Fibroblast of villous mesenchyme (primary cell): Measurements from ENCODE around the gene HS2ST1. TPM values are rescaled to one million over a fixed set of nuclear protein-coding genes. Genes with fewer than 3 reads are reported as not detected.

Experiments
- DNase-seq: peaks from one replicate; pipeline ENCODE4 v3.0.0-alpha.2; 2010; ENCODE audit warnings: low read depth
- H3K4me3 ChIP-seq: 2 replicates; pipeline ENCODE4 v1.5.1; 2011; ENCODE audit warnings: low read depth, mild to moderate bottlenecking, low read length
- total RNA-seq: library from RNA; depleted of rRNA; stranded (reverse); fragments of >200 nt; gene quantifications from 2 replicates; pipeline ENCODE4 v1.2.3, GENCODE V29; 2012
- TF ChIP-seq, protein P1 (sequence below): IDR thresholded peaks from 2 replicates; pipeline ENCODE4 v1.5.1; 2012; ENCODE audit warnings: low read depth, mild to moderate bottlenecking, low read length; ENCODE audit not compliant: insufficient read depth

HS2ST1 gene
- total RNA-seq, 1 donor, result 18.6 TPM

DNA sequence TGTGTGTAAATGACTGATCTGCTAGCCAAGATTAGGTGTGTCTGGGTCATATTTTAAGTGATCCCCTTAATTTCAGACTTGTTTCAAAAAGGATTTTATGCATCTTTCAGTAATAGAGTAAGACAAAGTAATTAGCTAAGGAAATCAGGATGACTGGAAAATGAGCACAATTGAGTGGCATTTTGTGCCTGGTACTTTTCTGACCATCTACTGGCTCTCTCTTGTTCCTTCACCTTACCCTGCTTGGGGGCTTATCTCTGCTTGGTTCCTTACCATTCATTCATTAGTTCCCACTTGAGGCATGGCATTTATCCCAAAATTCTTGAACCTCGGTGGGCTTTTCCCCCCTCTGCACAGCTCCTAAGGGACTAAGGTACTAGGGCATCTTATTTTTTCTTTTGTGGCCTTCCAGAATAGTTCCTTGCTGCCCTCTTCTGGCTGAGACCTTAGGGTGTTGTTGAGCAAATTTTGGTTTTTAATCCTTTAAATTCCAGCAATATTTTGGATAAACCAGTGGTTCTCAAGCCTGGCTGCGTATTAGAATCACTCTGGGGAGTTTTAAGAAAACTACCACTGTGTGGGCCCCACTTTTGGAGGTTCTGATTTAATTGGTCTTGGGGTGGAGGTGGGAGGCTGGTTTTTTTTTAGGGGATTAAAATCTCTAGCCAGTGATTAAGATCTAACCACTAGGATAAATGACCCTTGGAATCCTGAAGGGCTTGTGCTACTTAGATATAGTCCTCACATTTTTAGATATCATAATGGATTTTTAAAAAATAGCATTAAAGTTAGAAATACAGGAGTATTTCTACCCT, 50.8 kb downstream of the HS2ST1 start:
- TF ChIP-seq, protein P1, sequence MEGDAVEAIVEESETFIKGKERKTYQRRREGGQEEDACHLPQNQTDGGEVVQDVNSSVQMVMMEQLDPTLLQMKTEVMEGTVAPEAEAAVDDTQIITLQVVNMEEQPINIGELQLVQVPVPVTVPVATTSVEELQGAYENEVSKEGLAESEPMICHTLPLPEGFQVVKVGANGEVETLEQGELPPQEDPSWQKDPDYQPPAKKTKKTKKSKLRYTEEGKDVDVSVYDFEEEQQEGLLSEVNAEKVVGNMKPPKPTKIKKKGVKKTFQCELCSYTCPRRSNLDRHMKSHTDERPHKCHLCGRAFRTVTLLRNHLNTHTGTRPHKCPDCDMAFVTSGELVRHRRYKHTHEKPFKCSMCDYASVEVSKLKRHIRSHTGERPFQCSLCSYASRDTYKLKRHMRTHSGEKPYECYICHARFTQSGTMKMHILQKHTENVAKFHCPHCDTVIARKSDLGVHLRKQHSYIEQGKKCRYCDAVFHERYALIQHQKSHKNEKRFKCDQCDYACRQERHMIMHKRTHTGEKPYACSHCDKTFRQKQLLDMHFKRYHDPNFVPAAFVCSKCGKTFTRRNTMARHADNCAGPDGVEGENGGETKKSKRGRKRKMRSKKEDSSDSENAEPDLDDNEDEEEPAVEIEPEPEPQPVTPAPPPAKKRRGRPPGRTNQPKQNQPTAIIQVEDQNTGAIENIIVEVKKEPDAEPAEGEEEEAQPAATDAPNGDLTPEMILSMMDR, result peak; percentile 78
- DNase-seq, result peak; percentile 57
- no peak overlapping the region for H3K4me3 ChIP-seq

DNA sequence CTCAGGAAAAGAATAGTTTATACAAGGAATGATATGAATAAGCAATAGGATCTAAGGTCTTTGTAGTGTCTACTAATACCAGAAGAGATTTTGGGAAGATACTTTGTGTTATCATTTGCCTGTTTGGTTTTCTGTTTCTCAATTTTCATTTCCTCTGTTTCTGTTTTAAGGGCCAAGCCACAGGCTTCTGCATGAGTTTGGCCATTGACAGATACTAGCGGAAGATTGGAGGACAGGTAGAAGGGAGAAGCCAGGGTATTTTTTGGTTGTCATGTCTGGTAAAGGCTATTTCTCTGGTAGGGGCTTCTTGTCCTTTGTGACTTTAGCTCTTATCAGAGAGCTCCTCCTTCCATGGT, 51.4 kb downstream of the HS2ST1 start:
- H3K4me3 ChIP-seq, result no peak overlapping the region
- DNase-seq, result no peak
- TF ChIP-seq, protein P1, result no peak

DNA sequence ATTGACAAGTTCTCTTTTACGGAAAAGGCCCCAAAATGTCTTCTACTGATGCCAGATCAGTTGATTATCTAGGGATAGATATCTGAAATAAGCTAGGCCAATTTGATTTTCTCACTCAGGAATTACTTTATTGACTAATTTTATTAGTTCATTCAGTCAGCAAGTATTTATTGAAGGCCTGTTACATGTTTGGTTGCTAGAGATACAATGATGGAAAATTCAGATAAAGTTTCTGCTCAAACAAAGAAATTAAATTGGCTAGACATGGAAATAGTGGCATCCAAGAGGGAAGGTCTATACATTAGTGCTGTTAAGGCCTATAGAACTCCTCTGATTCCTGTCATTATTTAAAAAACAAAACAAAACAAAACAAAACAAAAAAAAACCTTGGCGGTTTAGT, 56.5 kb downstream of the HS2ST1 start:
- H3K4me3 ChIP-seq, result no peak overlapping the region
- no peak for DNase-seq
- TF ChIP-seq, protein P1, result no peak

DNA sequence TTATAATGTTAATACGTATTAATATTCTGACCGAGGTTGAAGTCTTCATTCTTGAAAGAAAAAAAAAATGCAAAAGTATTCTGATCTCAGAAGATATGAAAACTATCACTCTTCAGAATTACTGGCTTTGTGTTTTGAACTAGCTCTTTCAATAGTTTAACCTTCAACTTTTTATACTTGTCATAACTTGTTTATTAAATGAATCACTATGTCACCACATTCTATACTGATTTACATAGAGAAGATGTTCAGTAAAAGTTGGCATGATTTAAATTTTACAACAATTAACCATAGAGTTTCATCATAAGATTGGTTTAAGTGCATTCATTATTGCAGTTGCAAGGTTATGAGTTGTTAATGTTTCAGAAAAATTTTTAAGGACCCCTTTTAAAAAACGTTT, 57.3 kb downstream of the HS2ST1 start:
- no peak for DNase-seq
- no peak overlapping the region for H3K4me3 ChIP-seq
- TF ChIP-seq, protein P1, result no peak

DNA sequence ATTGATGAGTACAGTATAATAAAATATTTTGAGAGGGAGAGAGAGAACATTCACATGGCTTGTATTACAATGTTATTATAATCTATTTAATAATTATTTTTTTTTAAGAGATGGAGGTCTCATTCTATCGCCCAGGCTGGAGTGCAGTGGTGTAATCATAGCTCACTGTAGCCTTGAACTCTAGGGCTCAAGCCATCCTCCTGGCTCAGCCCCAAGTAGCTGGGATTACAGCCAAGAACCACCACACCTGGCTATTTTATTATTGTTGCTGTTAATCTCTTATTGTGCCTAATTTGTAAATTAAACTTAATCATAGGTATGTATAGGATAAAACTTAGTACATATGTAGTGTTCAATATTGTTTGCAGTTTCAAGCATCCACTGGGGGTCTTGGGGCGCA, 57.8 kb downstream of the HS2ST1 start:
- DNase-seq, result no peak
- no peak overlapping the region for H3K4me3 ChIP-seq
- TF ChIP-seq, protein P1, result no peak

DNA sequence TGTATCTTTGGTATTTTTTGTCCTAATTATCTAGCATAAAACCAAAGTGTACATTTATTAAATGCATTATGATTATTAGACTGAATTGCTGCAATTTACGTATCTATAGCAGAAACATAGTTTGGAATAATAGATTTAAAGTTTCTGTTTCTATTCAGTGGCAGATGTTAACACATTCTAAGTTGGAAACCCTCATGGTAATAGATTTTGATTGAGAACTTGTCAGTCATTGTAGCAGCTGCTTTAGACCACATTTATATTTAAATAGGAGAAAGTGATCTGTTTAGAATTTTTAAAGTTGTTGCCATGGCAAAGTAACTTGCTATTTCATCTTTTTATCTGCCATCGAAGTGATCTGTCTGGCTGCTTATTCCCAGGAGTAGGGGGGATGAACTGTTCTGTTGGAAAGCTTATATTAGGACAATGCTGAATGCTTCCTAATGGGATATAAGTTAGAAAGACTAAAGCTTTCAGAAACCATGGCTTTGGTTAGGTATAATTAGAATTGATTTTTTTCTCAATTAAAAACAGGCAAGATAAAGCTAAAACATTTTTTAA, 61.6 kb downstream of the HS2ST1 start:
- H3K4me3 ChIP-seq, result no peak overlapping the region

More for the DNA sequence above, 61.6 kb downstream of the HS2ST1 start:
- TF ChIP-seq, protein P1, result no peak
- DNase-seq, result no peak
